Endometrial microvascular endothelial cells (primary cell): ENCODE results near the gene CES4A. TPM values are rescaled to one million over a fixed set of nuclear protein-coding genes. Genes with fewer than 3 reads are reported as not detected.
"Not testable (repeated sequence)": the region's sequence is repeated elsewhere in the genome, so short reads cannot be mapped to it uniquely, and the experiment has no call there.

Source experiments
- in situ Hi-C: cut with HindIII; loops from 2 replicates; pipeline ENCODE4 v1.10.0; 2017; ENCODE audit warnings: low sequenced_read_pairs, low pct_unique_long_range_greater_than_20kb; ENCODE audit errors: inconsistent ontology term
- total RNA-seq: library from RNA; depleted of rRNA; stranded (reverse); fragments of >200 nt; gene quantifications from one replicate; pipeline ENCODE4 v1.2.3, GENCODE V29; 2015; ENCODE audit errors: inconsistent ontology term

The CES4A gene
- total RNA-seq, 1 donor from 2014 or later = under 0.01 TPM

DNA sequence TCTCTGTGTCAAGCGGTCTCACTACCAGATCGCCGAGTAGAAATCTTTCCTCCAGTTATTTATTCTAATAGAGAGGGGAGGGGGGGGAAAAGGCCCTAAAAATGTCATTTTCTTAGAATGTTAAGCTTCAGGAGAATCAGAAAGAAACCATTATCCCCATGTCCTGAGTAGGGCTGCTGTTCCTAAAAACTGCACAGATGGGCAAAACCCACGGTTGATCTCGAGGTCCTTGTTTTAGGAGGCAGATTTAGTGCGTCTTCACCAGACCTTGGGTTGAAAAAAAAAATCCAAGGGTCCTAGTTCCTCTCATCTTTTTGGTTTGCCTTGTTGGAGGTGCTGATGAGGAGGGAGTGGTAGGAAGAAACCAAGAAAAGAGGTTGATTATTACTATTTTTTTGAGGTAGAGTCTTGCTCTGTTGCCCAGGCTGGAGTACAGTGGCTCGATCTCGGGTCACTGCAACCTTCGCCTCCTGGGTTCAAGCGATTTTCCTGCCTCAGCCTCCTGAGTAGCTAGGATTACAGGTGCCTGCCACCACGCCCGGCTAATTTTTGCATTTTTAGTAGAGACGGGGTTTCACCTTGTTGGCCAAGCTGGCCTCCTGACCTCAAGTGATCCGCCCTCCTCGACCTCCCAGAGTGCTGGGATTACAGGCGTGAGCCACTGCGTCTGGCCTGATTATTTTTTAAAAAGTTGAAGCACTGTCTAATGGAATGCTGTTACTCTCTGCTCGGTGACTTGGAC lies 42.0 kb downstream of the CES4A start:
- in situ Hi-C loops = no loop called here

DNA sequence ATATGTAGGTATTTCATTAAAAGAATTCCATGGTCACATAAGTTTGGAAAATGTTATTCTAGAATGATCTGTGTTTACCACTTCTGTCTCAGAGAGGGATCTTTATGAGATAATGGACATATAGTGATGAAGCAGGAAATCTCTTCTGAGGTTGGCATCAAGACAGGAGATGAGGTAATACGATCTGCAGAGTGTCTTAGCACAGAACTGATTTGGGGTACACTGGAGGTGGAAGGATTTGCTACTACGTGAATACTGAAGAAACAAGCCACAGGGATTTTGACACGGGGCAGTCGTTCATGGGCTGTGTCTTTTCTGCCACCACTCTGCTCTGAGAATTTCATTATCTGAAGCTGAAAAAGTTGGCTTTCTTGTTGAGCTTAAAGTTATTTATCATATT lies 46.1 kb downstream of the CES4A start:
- in situ Hi-C loops = no loop called here

DNA sequence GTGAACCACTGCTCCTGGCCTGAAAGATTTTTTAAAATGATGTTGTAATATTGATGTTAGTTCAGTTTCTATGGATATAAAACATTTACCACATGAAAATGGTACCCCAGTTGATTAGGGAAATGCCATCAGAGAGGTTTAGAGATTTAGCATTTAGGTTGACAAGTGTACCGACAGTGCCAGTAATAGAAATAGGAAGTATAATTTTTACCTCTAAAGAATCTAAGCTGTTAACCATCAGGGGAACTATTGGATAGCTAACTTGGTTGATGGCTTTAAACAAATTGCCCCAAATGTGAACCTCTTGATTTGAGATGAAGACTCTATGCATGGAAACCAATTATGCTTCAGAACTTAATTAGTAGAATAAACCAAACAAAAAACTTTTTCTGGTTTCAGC lies 47.0 kb downstream of the CES4A start:
- in situ Hi-C loops = no loop called here

DNA sequence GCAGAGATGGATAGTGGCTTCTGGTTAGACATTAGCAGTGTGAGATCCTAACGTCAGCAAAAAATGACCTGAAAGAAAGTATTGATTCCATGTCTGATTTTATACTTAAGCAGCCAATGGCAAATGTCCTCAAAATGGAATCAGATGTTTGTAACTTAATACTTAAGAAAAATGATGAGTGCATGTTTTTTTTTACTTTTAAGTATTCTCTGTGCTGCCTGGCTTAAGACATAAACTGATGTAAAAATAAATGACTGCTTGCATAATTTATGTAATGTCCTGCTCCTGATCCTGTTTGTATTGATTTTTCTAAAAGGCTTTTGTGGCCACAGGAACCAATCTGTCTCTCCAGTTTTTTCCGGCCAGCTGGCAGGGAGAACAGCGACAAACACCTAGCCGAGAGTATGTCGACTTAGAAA lies 47.9 kb downstream of the CES4A start:
- in situ Hi-C loops = no loop called here

DNA sequence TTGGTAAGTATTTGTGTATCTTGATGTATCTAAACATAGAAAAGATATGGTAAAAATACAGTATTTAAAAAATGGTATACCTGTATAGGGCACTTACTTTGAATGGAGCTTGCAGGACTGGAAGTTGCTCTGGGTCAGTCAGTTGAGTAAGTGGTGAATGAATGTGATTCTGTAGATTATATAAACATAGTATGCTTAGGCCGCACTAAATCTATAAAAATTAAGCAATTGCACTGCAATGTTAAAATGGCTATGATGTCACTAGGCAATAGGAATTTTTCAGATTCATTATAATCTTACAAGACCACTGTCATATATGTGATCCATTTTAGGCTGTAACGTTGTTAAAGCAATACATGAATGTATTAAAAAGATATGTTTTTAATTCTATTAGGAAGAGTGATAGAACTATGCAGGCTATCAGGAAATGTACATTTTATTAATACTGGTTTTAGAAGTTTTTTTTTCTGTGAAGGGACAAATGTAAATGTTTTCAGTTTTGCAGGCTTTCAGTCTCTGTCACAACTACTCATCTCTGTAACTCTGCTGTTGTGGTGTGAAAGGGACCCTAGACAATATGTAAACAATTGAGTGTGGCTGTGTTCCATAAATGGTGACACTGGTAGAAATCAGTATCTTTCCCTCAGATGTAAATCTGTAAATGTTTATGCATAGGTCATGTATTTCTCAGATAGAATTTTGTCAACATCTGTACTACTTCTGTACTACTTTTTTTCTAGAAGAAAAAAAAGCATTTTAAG lies 51.1 kb downstream of the CES4A start:
- in situ Hi-C loops = no loop called here

DNA sequence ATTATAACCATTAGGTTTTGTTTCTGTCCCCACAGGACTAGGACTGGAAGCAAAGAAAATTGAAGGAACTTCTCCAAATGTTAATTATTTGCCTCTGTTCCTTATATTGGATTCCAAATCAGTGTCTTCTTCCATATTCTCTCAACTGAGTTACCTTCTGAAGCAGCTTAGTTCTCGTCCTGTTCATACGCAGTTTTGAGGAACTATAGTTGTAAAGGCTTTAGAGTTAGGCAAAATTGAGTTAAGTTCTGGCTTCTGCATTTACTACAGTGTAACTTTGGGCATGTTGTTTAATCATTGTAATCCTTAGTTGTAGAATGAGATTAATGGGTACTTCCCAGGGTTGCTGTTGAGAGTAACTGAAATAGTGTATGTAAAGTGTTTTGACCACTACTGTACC lies 51.8 kb downstream of the CES4A start:
- in situ Hi-C loops = no loop called here

DNA sequence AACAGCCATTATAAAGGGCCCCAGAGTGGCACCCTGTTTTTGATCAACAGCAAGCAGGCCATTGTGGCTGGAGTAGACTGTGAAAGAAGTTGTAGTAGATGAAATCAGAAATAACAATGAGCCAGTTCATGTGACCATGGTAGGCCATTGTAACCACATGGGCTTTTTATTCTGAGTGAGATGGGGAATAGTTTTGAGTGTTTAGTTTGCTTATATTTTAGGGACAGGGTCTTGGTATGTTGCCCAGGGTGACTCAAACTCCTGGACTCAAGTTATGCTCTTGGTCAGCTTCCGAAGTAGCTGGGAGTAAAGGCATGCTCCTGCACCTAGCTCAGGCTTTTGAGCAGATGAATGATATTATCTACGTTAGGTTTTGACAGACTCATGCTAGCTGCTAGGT lies 52.5 kb downstream of the CES4A start:
- in situ Hi-C loops = no loop called here

DNA sequence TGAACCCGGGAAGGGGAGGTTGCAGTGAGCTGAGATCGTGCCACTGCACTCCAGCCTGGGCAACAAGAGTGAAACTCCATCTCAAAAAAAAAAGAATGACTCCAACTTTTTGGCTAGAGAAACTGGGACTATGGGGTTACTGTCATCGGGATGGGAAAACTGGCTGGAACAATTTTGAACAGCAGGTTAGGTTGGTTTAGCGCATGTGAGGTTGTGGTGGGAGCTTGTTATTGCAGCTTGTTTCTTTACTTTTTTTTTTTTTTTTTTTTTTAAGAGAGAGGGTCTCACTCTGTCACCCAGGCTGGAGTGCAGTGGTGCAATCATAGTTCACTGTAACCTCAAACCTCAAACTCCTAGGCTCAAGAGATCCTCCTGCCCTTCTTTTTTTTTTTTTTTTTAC lies 53.1 kb downstream of the CES4A start:
- in situ Hi-C loops = not testable (repeated sequence)

DNA sequence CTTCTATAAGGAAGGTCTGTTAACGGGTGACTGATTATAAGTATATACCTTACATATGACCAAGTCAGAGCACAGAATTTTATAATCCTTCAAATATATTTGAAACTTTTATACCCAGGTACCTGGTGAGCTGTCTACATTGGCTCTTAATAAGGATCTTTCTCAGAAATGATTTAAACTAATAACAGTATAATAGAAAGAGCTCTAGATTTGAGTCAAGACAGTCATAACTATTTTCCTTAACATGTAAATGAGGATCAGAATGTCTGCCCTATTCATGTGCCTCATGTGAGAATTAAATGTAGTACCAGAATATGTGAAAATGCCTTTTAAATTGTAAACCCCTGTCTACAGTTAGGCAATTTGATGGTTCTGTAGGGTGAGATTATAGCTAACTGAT lies 55.0 kb downstream of the CES4A start:
- in situ Hi-C loops = no loop called here

DNA sequence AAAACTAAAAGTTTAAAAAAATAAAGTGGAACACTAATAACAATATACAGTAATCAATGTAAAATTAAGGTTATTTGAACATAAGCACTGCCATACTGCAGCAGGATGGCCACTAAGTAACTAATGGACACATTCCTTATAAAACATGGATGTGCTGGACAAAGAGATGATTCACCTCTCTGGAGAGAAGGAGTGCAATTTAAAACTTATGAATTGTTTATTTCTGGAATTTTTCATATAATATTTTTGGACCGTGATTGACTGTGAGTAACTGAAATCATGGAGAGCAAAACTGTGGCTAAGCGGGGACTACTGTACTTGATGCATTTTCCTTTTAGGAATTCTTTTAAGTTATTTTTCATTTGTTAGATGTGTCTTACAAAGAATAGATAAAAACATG lies 62.4 kb downstream of the CES4A start:
- in situ Hi-C loops = no loop called here

DNA sequence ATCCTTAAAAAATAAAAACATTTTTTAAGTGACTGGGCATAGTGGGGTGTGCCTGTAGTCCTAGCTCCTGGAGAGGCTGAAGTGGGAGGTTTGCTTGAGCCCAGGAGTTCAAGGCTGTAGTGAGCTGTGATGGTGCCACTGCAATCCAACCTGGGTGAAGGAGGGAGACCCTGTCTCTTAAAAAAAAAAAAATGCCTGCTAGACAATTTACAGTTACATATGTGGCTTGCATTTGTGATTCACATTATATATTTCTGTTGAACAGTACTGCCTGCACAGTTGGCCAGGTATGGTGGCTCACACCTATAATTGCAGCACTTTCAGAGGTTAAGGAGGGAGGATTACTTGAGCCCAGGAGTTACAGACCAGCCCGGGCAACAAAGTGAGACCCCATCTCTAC lies 64.0 kb downstream of the CES4A start:
- in situ Hi-C loops = no loop called here

DNA sequence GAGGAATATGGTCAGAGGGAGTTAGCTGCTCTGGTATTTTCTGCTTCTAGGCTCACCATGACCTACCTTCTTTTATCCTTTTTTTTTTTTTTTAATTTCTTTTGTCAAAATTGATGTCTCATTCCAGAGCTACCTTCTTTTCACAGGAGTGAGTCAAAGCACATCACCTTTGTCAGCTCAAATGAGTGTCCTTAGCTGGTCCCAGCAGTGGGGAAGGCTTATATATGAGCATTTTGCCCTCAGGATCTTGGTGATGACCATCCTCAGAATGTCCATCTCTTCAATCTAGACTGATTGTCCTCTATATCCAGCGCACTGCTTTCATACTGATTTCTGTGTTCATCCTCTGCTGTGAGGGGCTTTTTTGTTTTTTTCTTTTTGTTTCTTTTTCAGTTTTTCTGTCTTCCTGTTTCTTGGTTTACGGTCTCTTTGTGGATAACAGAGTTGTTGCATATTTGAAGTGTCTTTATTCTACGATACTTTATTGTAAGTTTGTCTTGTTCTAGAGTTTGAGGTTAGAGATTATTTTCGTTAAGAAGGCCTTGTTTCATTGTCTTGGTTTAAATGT lies 65.5 kb downstream of the CES4A start:
- in situ Hi-C loops = no loop called here

DNA sequence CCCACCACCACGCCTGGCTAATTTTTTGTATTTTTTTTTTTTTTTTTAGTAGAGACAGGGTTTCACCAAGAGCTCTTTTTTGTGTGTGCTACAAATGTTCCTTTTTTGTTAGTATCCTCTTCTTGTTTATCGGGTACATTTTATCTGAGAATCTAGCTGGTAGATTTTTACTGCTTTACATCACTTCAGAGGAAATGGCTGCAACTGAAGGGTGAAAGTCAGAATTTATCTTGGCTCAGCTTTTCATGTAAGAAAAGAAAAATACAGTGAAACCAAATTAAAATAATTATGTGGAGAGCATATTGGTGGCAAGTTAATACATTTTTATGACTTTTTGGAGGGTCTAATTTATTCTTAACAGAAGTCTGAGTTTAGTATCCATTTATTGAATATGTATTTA lies 66.5 kb downstream of the CES4A start:
- in situ Hi-C loops = no loop called here

DNA sequence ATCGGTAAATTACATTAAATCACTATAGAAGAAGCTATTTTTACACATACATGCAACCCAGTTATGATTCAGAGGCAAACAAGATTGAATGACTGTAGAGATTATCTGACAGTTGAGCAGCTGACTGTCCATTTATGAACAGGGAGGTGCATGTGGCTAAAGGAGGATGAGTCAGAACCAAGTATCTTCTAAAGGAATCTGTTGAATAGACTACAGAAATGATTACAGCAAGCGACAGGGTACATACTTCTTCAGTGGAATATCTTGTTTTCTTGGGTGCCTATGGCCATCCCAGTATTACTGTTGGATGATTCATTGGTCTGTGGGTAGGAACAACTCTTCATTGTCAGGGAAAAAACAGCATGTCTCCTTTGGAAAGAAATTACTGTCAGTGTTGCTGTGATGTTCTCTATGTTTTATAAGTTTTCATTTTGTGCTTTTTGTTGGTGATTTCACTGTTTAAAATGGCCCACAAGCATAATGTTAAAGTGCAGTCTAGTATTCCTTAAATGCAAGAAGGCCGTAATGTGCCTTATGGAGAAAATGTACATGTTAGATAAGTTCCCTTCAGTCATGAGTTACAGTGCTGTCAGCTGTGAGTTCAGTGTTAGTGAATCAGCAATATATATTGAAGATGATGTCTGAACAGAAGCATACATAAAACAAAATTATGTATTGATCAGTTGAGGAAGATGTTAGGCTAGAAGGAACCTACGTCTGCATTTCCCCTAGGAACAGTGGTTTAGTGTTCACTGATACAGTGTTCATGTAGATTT lies 67.5 kb downstream of the CES4A start:
- in situ Hi-C loops = no loop called here

Other genes starting within 250 kb of the CES4A start
- 93.0 TPM for gene DYNC1LI2, start 237.0 kb upstream of the CES4A start, total RNA-seq
- gene TERB1, start 187.0 kb upstream of the CES4A start, total RNA-seq = not detected
- gene NAE1, start 157.6 kb upstream of the CES4A start, total RNA-seq = 70.8 TPM
- not detected for gene CA7, start 144.2 kb upstream of the CES4A start, total RNA-seq
- 12.5 TPM for gene PDP2, start 108.1 kb upstream of the CES4A start, total RNA-seq
- not detected for gene CDH16, start 69.7 kb upstream of the CES4A start, total RNA-seq
- gene RRAD, start 63.1 kb upstream of the CES4A start, total RNA-seq = 0.46 TPM
- 69.0 TPM for gene CIAO2B, start 54.2 kb upstream of the CES4A start, total RNA-seq
- 43.9 TPM for gene CES2, start 53.1 kb upstream of the CES4A start, total RNA-seq
- not detected for gene CES3, start 27.3 kb upstream of the CES4A start, total RNA-seq
- gene CBFB, start 40.6 kb downstream of the CES4A start, total RNA-seq = 78.1 TPM
- gene PHAF1, start 121.4 kb downstream of the CES4A start, total RNA-seq = 21.8 TPM
- 4.7 TPM for gene B3GNT9, start 162.4 kb downstream of the CES4A start, total RNA-seq
- 33.0 TPM for gene TRADD, start 171.3 kb downstream of the CES4A start, total RNA-seq
- 13.6 TPM for gene FBXL8, start 171.4 kb downstream of the CES4A start, total RNA-seq
- not detected for gene HSF4, start 176.2 kb downstream of the CES4A start, total RNA-seq
- 37.5 TPM for gene NOL3, start 181.9 kb downstream of the CES4A start, total RNA-seq
- gene MATCAP1, start 195.4 kb downstream of the CES4A start, total RNA-seq = 5.6 TPM
- 6.9 TPM for gene EXOC3L1, start 201.5 kb downstream of the CES4A start, total RNA-seq
- gene E2F4, start 203.6 kb downstream of the CES4A start, total RNA-seq = 163 TPM
- gene ELMO3, start 210.5 kb downstream of the CES4A start, total RNA-seq = 0.37 TPM
- 41.0 TPM for gene TMEM208, start 238.5 kb downstream of the CES4A start, total RNA-seq